Right atrium auricular region (tissue), 2 donors: ENCODE measurements around the gene TTLL11. TPM values are rescaled to one million over a fixed set of nuclear protein-coding genes. Genes with fewer than 3 reads are reported as not detected.

Experiments used
- DNase-seq: peaks from one replicate; pipeline ENCODE4 v3.0.0-alpha.2; 2019; ENCODE audit warnings: low spot score
- H3K27ac ChIP-seq, 2 donors: fragments of 200-600 bp; sonication (generic); 1 replicate in 1 of 2; 2 replicates in 1 of 2; pipeline ENCODE4 v1.5.1; 2016 to 2019
- H3K27me3 ChIP-seq, 2 donors: fragments of 200-600 bp; sonication (generic); one replicate each; pipeline versions ENCODE4 v1.5.1 to v1.6.0; 2017 to 2019
- H3K36me3 ChIP-seq: fragments of 200-600 bp; sonication (generic); one replicate; pipeline ENCODE4 v1.5.1; 2016
- H3K4me1 ChIP-seq, 2 donors: fragments of 200-600 bp; sonication (generic); one replicate each; pipeline versions ENCODE4 v1.5.1 to v1.6.0; 2017 to 2019
- H3K4me3 ChIP-seq, 2 donors: fragments of 200-600 bp; sonication (generic); 1 replicate in 1 of 2; 2 replicates in 1 of 2; pipeline ENCODE4 v1.5.1; 2017 to 2019; ENCODE audit warnings: mild to moderate bottlenecking in 1 of 2, moderate library complexity in 1 of 2
- H3K9me3 ChIP-seq, 2 donors: fragments of 200-600 bp; sonication (generic); one replicate each; pipeline ENCODE4 v1.5.1; 2019
- total RNA-seq, 2 donors: library from RNA; depleted of rRNA; stranded (reverse); fragments of >200 nt; gene quantifications; one replicate each; pipeline ENCODE4 v1.1.0, GENCODE V29; 2016
- TF ChIP-seq, protein P1 (sequence below), 2 donors: fragments of 200-600 bp; sonication (generic); IDR thresholded peaks; one replicate each; pipeline ENCODE4 v1.5.1; 2019; ENCODE audit warnings: antibody characterized with exemption in 2 of 2

Gene TTLL11
- total RNA-seq, 2 donors from 2014 or later, result 5.9 to 7.8 TPM

DNA sequence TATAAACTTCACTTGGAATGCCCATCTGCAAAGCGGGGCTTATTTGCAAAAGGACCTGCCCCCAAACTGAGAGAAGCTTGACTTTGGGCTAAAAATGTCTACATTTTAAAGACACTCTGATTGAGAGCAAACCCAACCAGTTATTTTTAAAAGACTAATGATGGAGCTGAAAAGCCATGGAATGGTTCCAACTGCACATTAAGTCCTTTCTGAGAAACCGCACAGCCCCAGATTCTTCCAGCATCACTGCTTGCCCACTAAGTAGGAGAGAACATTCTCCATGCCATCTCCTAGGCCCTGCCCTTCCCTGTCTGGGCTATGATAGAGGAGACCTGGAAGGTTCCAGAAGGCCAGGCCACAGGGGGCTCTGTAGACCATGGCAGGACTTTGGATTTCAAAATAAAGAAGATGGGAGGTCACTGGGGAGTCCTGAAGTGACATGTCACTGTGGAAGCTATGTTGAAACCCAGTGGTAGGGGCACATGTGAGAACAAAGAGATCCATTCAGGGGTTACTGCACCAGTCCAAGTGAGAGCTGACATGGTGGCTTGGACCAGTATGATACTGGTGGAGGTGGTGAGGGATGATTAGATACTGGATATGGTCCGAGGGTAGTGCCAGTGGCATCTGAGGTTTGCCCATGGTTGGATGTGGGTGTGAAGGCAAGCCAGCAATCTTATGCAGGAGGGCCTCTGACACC lies 262.5 kb downstream of the TTLL11 start:
- no peaks in the 10 kb centered on the region for H3K36me3 ChIP-seq
- DNase-seq, result no peak
- no peaks in the 10 kb centered on the region for H3K9me3 ChIP-seq
- H3K4me3 ChIP-seq, result no peak overlapping the region
- no peak overlapping the region for H3K27ac ChIP-seq
- no peaks in the 10 kb centered on the region for H3K27me3 ChIP-seq
- TF ChIP-seq, protein P1, sequence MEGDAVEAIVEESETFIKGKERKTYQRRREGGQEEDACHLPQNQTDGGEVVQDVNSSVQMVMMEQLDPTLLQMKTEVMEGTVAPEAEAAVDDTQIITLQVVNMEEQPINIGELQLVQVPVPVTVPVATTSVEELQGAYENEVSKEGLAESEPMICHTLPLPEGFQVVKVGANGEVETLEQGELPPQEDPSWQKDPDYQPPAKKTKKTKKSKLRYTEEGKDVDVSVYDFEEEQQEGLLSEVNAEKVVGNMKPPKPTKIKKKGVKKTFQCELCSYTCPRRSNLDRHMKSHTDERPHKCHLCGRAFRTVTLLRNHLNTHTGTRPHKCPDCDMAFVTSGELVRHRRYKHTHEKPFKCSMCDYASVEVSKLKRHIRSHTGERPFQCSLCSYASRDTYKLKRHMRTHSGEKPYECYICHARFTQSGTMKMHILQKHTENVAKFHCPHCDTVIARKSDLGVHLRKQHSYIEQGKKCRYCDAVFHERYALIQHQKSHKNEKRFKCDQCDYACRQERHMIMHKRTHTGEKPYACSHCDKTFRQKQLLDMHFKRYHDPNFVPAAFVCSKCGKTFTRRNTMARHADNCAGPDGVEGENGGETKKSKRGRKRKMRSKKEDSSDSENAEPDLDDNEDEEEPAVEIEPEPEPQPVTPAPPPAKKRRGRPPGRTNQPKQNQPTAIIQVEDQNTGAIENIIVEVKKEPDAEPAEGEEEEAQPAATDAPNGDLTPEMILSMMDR (IDR thresholded peaks at IDR 0.05), result no peak
- no peaks in the 10 kb centered on the region for H3K4me1 ChIP-seq

DNA sequence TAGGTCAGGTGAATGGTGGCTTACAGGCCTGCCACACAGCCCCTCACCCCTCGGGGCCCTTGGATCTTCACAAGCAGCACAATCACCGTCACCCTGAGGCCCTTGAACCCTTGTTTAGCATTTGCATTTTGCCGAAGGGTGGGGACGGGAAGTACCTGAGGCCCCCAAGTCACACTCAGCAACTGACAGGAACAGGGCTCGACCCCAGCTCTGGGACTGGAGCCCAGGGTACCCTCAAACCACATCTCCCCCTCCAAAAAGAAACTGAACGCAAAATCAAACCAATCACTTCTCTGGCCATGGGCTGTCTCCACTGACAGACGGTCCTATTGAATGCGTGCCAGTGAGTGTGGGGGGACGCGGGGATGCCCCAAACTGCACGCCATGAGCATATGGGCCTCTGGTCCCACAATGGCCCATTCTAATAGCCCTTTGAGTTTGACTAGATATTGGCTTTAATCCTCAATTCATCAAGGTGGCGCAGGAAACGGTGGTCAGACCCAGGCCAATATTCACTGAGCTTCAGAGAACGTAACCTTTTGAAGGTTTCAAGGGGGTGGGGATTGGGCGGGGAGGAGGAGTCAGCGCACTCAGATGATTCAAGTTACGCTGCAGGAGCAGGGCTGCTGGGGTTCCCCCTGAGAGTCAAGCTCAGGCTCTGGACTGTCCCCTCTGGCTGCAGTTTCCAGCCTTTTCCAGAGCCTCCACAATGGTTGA lies 265.7 kb downstream of the TTLL11 start:
- Histone ChIP-seq H3K36me3 (no peaks in the 10 kb centered on the region), H3K27ac (no peak overlapping the region), H3K4me3 (no peak overlapping the region), H3K9me3 (no peaks in the 10 kb centered on the region), H3K27me3 (no peaks in the 10 kb centered on the region), H3K4me1 (peaks cover 0 to 4% of the 10 kb centered on the region in 2 donors)
- peak; percentile 52 for DNase-seq
- TF ChIP-seq, protein P1 (IDR thresholded peaks at IDR 0.05), result no peak

DNA sequence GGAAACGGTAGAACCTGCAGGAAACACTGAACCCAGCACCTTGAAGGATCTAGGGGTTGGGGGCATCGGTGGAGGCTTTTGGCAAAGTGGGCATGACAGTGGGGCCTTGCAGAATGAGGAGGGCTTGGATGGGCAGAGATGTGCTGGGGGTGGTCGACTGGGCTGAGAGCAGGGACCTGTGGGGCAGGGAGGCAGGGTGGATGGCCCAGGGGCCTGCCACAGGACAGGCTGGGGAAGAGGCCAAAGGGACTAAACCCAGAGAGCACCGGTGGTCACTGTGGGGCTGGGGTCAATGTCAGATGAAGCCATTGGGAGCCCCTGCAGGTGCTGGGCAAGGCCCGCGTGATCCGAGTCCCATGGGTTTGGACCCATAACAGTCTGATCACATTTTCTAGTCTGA lies 266.4 kb downstream of the TTLL11 start:
- H3K27me3 ChIP-seq, result no peaks in the 10 kb centered on the region
- H3K36me3 ChIP-seq, result no peaks in the 10 kb centered on the region
- DNase-seq, result peak; percentile 28
- TF ChIP-seq, protein P1 (IDR thresholded peaks at IDR 0.05), result no peak
- peaks cover 0 to 11% of the 10 kb centered on the region in 2 donors for H3K4me1 ChIP-seq
- no peak overlapping the region for H3K27ac ChIP-seq
- H3K4me3 ChIP-seq, result no peak overlapping the region
- no peaks in the 10 kb centered on the region for H3K9me3 ChIP-seq

DNA sequence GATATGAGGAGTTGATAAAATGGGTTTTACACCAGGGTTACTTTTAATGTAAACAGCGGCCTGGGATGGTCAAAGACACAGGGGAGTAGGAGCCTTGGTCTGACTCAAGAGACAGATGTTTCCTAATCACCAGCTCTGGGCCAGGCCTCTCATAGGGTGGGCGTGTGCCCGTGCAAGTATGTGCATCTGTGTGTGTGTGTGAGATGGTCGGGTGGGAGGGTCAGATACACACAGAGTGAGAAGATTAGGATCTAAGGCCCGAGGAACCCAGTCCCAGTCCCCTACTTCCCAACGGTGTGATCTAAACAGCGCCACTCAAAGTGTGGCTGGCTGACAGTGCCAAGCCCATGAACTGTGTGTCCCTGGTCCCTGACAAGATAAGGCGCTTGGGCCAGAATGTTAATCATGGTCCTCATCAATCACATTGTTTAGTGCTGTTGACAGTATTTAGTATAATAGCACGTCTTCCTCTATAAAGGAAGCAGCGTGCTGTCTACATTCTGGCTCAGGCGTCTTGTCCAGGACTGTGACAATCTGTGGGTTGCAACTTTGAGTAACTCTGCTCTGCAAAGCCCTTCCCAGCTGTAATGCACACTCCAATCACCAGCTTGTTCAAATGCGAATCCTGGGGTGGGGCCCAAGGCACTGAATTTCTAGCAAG lies 267.9 kb downstream of the TTLL11 start:
- Histone ChIP-seq H3K27ac (no peak overlapping the region), H3K27me3 (no peaks in the 10 kb centered on the region), H3K36me3 (no peaks in the 10 kb centered on the region), H3K4me1 (peaks cover 0 to 13% of the 10 kb centered on the region in 2 donors), H3K9me3 (no peaks in the 10 kb centered on the region), H3K4me3 (no peak overlapping the region)
- TF ChIP-seq, protein P1 (IDR thresholded peaks at IDR 0.05), result no peak
- peak; percentile 54 for DNase-seq

DNA sequence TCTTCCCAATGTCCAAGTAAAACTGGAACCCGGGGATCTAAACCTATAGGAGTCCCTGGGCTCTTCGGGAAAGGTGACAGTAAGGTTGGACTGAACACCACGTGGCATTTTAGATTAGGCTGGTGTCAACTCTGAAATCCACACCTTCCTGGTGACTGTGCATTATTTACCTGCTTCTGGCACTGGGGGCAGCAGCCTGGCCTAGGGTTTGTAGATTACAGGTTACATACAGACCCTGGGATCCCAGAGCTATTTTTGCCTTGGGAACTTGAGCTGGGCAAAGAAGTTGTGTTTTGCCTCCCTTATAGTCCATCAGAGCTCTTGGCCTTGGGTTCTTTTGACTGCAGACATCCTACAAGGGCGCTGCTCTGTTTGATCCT lies 268.5 kb downstream of the TTLL11 start:
- TF ChIP-seq, protein P1 (IDR thresholded peaks at IDR 0.05), result no peak
- H3K4me3 ChIP-seq, result no peak overlapping the region
- H3K36me3 ChIP-seq, result no peaks in the 10 kb centered on the region
- no peaks in the 10 kb centered on the region for H3K27me3 ChIP-seq
- peak; percentile 26 for DNase-seq
- no peaks in the 10 kb centered on the region for H3K9me3 ChIP-seq
- H3K4me1 ChIP-seq, result peaks cover 0 to 13% of the 10 kb centered on the region in 2 donors
- H3K27ac ChIP-seq, result no peak overlapping the region
